Sigmoid colon (tissue), 7 donors: ENCODE results near the gene ARHGDIB. TPM values are rescaled to one million over a fixed set of nuclear protein-coding genes. Genes with fewer than 3 reads are reported as not detected.

ENCODE experiments used
- DNase-seq: peaks from one replicate; pipeline ENCODE4 v3.0.0-alpha.2; 2019
- H3K27ac ChIP-seq, 4 donors: fragments of 200-600 bp; sonication (generic); one replicate each; pipeline ENCODE4 v1.5.1; 2016 to 2019; ENCODE audit warnings: mild to moderate bottlenecking in 1 of 4
- H3K27me3 ChIP-seq, 3 donors: fragments of 200-600 bp; sonication (generic); one replicate each; pipeline ENCODE4 v1.5.1; 2019; ENCODE audit warnings: mild to moderate bottlenecking in 1 of 3
- H3K36me3 ChIP-seq, 4 donors: fragments of 200-600 bp; sonication (generic); one replicate each; pipeline ENCODE4 v1.5.1; 2016 to 2019
- H3K4me1 ChIP-seq, 4 donors: fragments of 200-600 bp; sonication (generic); one replicate each; pipeline ENCODE4 v1.5.1; 2017 to 2019
- H3K4me3 ChIP-seq, 4 donors: fragments of 200-600 bp; sonication (generic); one replicate each; pipeline ENCODE4 v1.5.1; 2017 to 2019; ENCODE audit warnings: mild to moderate bottlenecking in 2 of 4, moderate library complexity in 1 of 4
- H3K9me3 ChIP-seq, 4 donors: fragments of 200-600 bp in 3 of 4; sonication (generic) in 3 of 4; one replicate each; pipeline versions ENCODE4 v1.5.1 to v1.6.1; 2013 to 2019
- CTCF ChIP-seq, 4 experiments: fragments of 450-650 bp in 3 of 4; fragments of 200-600 bp in 1 of 4; IDR thresholded peaks; one replicate each; pipeline ENCODE4 v1.5.1; 2016 to 2019; ENCODE audit warnings: antibody characterized with exemption in 4 of 4, mild to moderate bottlenecking in 3 of 4, moderate library complexity in 2 of 4
- EP300 ChIP-seq, 4 donors: sonication (generic); formaldehyde crosslinking; IDR thresholded peaks; one replicate each; pipeline ENCODE4 v1.6.1; 2017; ENCODE audit warnings: antibody characterized with exemption in 4 of 4
- POLR2A ChIP-seq, 2 donors: fragments of 450-650 bp; IDR thresholded peaks; one replicate each; pipeline ENCODE4 v1.6.1; 2016; ENCODE audit warnings: antibody characterized with exemption in 2 of 2, mild to moderate bottlenecking in 2 of 2, moderate library complexity in 2 of 2
- POLR2AphosphoS5 ChIP-seq, 4 donors: sonication (generic); formaldehyde crosslinking; IDR thresholded peaks; one replicate each; pipeline ENCODE4 v1.6.1; 2017; ENCODE audit warnings: antibody characterized with exemption in 4 of 4
- WGBS, 2 donors: extraction: QIAGEN DNeasy Blood & Tissue Kit; methylation state at CpG; one replicate each; pipeline ENCODE4 v1.1.7; 2013; 5-methylcytosine and 5-hydroxymethylcytosine counted together
- intact Hi-C: fragments of 100-400 bp; cut with DNase I; formaldehyde crosslinking; loops from one replicate; pipeline ENCODE4 v1.15.1; 2023
- polyA plus RNA-seq, 3 donors: library from polyadenylated mRNA; stranded (reverse); fragments of 200-250 nt; gene quantifications; one replicate each; pipeline ENCODE4 v1.2.3, GENCODE V29; 2013
- total RNA-seq, 4 donors: library from RNA; depleted of rRNA; stranded (reverse); fragments of >200 nt; gene quantifications; one replicate each; pipeline ENCODE4 v1.1.0, GENCODE V29; 2016
- donor health status: healthy with polysubstance abuse.
- donor health status: Bipolar disorder and iron deficiency.
- donor health status: healthy.

The ARHGDIB gene
- total and polyA plus RNA-seq, 7 donors: 21.0 to 304 (median 71.4) TPM

DNA sequence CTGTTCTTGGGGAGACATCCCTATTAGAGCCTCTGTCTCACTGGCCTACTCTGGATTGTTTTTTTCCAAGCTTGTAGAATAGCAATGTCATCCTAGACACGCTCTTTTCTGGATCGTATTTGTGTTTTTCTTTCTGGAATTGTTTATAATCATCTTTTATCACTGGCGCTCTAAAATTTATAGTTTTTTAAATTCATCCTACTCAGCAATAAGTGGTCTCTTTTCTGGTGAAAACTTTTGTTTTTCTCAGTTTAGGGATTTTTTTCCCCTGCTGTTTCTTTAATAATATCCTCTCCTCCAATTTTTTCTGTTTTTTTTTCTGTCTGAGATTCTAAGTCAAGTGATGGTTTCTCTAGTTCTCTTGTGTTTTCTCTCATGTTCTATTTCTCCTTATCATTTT is 36.6 kb upstream of the ARHGDIB start:
- DNase-seq: no peak
- intact Hi-C loops: loop anchor here (5.0 to 10.0 kb wide), 7 partner anchors 51 to 763 kb away; a partner anchor contains a TSS
- no peak overlapping the region for H3K4me3 ChIP-seq
- H3K27ac ChIP-seq: peak overlapping the region in 2 of 4 donors; percentile 82 to 85
- TF ChIP-seq EP300 (IDR thresholded peaks at IDR 0.05) (no peak), CTCF (IDR thresholded peaks at IDR 0.05) (no peak), POLR2AphosphoS5 (IDR thresholded peaks at IDR 0.05) (no peak)
- H3K27me3 ChIP-seq: no peaks in the 10 kb centered on the region
- H3K36me3 ChIP-seq: no peaks in the 10 kb centered on the region
- H3K4me1 ChIP-seq: peaks cover 0 to 82% (median 66%) of the 10 kb centered on the region in 4 donors
- 80 to 81% methylated on average over 3 of the region's 3 CpGs for WGBS, 2 donors
- no peaks in the 10 kb centered on the region for H3K9me3 ChIP-seq

DNA sequence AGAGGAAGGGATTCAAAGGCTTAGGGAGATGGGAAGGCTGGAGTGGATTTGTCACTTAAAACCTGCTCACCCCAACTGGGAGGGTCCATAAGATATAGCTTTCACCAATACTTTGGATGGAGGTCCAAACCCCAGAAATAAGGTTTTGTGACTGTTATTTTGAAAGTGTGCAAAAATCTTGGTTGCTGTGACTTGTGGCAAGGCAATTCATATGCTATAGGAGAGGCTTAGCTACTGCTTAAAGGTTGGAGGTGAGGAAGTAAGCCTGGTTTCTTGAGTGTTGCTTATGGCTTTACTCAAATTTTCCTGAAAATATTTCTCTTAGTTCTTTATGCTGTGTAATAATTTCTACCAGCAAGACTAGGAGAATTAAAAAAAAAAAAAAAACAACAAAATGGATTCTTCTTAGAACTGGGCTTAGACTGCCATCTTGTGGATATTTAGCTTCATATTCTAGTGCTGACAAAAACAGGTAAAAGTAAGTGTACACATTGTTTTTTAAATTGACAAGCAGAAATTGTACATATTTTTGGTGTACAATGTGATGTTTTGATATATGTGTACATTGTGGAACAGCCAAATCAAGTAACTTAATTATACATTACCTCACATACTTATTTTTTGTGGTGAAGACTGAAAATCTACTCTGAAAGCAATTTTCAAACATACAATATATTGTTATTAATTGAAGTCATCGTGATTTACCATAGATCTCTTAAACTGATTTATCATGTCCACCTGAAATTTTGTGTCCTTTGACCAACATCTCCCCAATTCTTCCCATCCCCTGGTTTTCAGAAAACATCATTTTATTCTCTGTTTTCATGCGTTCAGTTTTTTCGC is 34.4 kb upstream of the ARHGDIB start:
- no peak for DNase-seq
- Histone ChIP-seq H3K27me3 (no peaks in the 10 kb centered on the region), H3K9me3 (no peaks in the 10 kb centered on the region), H3K27ac (peak overlapping the region in 3 of 4 donors; percentile 12 to 62 (median 43)), H3K4me1 (peaks cover 0 to 60% (median 46%) of the 10 kb centered on the region in 4 donors), H3K4me3 (no peak overlapping the region), H3K36me3 (no peaks in the 10 kb centered on the region)
- 81 to 98% methylated on average over 3 of the region's 3 CpGs for WGBS, 2 donors
- TF ChIP-seq POLR2AphosphoS5 (IDR thresholded peaks at IDR 0.05) (no peak), EP300 (IDR thresholded peaks at IDR 0.05) (no peak), CTCF (IDR thresholded peaks at IDR 0.05) (peak; percentile 21 to 69 (median 38)), POLR2A (IDR thresholded peaks at IDR 0.05) (no peak)
- intact Hi-C loops: loop anchor here (1.0 to 10.0 kb wide), 8 partner anchors 49 to 761 kb away; a partner anchor contains a TSS

GRCh38 chr12:14994610-14995009 is 33.2 kb upstream of the ARHGDIB start:
- 40 to 59% methylated on average over 3 of the region's 3 CpGs for WGBS, 2 donors
- no peak for TF ChIP-seq POLR2A (IDR thresholded peaks at IDR 0.05)
- no peak for TF ChIP-seq EP300 (IDR thresholded peaks at IDR 0.05)
- no peak for TF ChIP-seq CTCF (IDR thresholded peaks at IDR 0.05)
- TF ChIP-seq POLR2AphosphoS5 (IDR thresholded peaks at IDR 0.05): no peak
- peak overlapping the region in 3 of 4 donors; percentile 25 to 62 (median 43) for H3K27ac ChIP-seq
- no peak overlapping the region for H3K4me3 ChIP-seq
- no peaks in the 10 kb centered on the region for H3K27me3 ChIP-seq
- H3K36me3 ChIP-seq: no peaks in the 10 kb centered on the region
- no peak for DNase-seq
- H3K4me1 ChIP-seq: peaks cover 0 to 48% (median 35%) of the 10 kb centered on the region in 4 donors
- no peaks in the 10 kb centered on the region for H3K9me3 ChIP-seq
- intact Hi-C loops: loop anchor here (1.0 to 10.0 kb wide), 8 partner anchors 47 to 760 kb away; a partner anchor contains a TSS

- 66 to 79% methylated on average over 4 of the region's 4 CpGs for WGBS, 2 donors
- Histone ChIP-seq H3K36me3 (no peaks in the 10 kb centered on the region), H3K4me3 (no peak overlapping the region), H3K27ac (peak overlapping the region in 3 of 4 donors; percentile 25 to 62 (median 43)), H3K27me3 (no peaks in the 10 kb centered on the region), H3K9me3 (no peaks in the 10 kb centered on the region), H3K4me1 (peaks cover 0 to 39% (median 26%) of the 10 kb centered on the region in 4 donors)
- intact Hi-C loops: loop anchor here (10.0 kb wide), 3 partner anchors 359 to 759 kb away; no protein-coding TSS in a partner anchor
- TF ChIP-seq EP300 (IDR thresholded peaks at IDR 0.05) (no peak), CTCF (IDR thresholded peaks at IDR 0.05) (no peak), POLR2AphosphoS5 (IDR thresholded peaks at IDR 0.05) (no peak), POLR2A (IDR thresholded peaks at IDR 0.05) (no peak)
- DNase-seq: no peak
Measured at GRCh38 chr12:14993537-14994266, 32.3 kb upstream of the ARHGDIB start.
